Left cardiac atrium (tissue), 4 donors: ENCODE measurements around the gene NABP1. TPM values are rescaled to one million over a fixed set of nuclear protein-coding genes. Genes with fewer than 3 reads are reported as not detected.

ENCODE experiments used
- ATAC-seq, 2 donors: fragments of 200-7000 bp; cut with Tn5 transposase; one replicate each; pipeline ENCODE4 v1.9.1; 2020; ENCODE audit warnings: mild to moderate bottlenecking in 2 of 2, moderate library complexity in 2 of 2
- DNase-seq: peaks from one replicate; pipeline ENCODE4 v3.0.0-alpha.2; 2020
- intact Hi-C, 2 donors: fragments of 100-400 bp; cut with DNase I; formaldehyde crosslinking; loops; one replicate each; pipeline versions ENCODE4 v1.14.1 to v1.15.1; 2022 to 2023
- total RNA-seq, 2 donors: library from RNA; stranded (reverse); fragmentation: NEBNext Ultra II Directional; extraction: Animal tissue kit (Norgen Biotek cat#: 25700); gene quantifications; one replicate each; pipeline ENCODE4 v1.2.1, GENCODE V29; 2021
- donor health status: DM: no; HTN: yes; CAD: no.
- donor health status: DM: no; HTN: yes; CAD: no; lungs with severe emphysema.
- donor health status: DM: yes; HTN: yes; CAD: no.
- donor health status: Dilated cardiomyopathy.

The NABP1 gene
- total RNA-seq, 2 donors from 2014 or later, result 16.2 to 19.8 TPM

DNA sequence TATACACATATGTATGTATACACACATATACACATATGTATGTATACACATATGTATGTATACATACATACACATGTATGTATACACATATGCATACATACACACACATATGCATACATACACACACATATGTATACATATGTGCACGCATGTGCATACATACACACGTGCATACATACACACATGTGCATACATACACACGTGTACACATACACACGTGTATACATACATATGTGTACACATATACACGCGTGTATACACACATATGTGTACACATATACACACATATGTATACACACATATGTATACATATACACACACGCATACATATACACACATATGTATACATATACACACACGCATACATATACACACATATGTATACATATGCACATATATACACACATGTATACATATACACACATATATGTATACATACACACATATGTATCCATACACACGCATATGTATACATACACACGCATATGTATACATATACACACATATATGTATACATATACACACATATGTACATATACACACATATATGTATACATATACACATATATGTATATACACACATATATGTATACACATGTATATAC lies 21.5 kb downstream of the NABP1 start:
- ATAC-seq (no peak), DNase-seq (no peak)
- intact Hi-C loops, result no loop called here

DNA sequence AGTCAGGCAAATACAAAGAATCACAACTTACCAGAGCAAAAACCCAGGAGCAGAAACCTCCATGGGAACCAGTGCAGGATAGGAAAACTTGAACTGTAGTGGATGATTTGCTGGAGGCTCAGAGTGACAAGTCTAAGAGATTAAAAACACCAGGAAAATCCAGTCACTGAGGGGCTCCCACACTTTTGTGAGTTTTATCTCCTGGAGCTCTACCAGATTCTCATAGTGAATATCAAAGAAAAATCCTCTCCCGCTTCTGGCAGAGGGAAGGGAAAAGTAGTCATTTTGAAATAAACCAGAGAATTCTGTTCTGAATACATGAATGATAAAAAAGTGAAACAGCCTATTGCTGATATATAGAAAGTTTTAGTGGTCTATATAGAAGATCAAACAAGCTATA lies 23.1 kb downstream of the NABP1 start:
- intact Hi-C loops, result no loop called here
- peak in 1 of 2 donors; percentile 10 for ATAC-seq
- DNase-seq, result no peak

- intact Hi-C loops, result no loop called here
- ATAC-seq, result no peak
- no peak for DNase-seq
Observed at GRCh38 chr2:191701696-191702095, 23.8 kb downstream of the NABP1 start.

- DNase-seq, result no peak
- intact Hi-C loops, result no loop called here
- ATAC-seq, result no peak
Observed at GRCh38 chr2:191703079-191703725, 25.3 kb downstream of the NABP1 start.

- ATAC-seq, result no peak
- intact Hi-C loops, result no loop called here
- no peak for DNase-seq
Observed at GRCh38 chr2:191705084-191705483, 27.1 kb downstream of the NABP1 start.

GRCh38 chr2:191705701-191706100 lies 27.8 kb downstream of the NABP1 start:
- ATAC-seq, result no peak
- intact Hi-C loops, result no loop called here
- no peak for DNase-seq

GRCh38 chr2:191706791-191707190 lies 28.9 kb downstream of the NABP1 start:
- DNase-seq (no peak), ATAC-seq (no peak)
- intact Hi-C loops, result no loop called here

DNA sequence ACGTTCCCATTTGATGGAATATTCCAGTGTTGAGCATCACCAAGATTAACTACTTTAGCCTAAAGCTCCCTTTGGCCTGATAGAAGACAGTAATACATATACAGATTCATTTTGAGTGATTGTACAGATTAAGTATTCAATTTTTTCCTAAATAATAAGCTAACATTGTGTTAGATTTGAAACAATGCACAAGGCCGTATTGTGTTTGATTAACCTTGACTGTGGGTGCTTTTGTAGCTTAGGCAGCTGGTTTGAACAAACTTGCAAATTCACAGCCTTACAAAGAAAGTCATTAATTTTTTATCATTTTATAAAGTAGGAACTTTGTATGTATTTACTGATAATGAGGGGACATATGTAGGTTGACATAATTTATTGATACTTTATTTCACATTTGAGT lies 29.6 kb downstream of the NABP1 start:
- intact Hi-C loops, result no loop called here
- no peak for DNase-seq
- no peak for ATAC-seq

GRCh38 chr2:191710411-191710900 lies 32.5 kb downstream of the NABP1 start:
- intact Hi-C loops, result no loop called here
- ATAC-seq (no peak), DNase-seq (no peak)

DNA sequence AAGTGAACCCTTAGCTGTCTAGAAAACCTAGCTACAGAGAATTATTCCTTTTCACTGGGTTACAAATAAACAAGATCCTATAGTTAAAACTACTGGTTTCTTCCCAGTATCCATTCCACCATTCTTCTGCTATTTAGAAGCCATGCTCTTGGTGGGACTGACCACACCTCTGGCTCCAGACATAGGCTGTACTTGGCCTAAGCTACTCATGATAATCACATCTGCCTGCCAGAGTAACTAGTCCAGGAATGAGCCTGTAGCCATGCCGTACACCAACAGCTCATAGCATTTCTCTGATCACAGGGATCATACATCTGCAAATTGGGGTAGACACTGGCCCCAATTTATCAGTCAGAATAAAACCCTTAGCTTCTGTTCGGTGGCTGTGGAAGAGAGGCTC lies 33.7 kb downstream of the NABP1 start:
- ATAC-seq, result no peak
- no peak for DNase-seq
- intact Hi-C loops, result no loop called here

GRCh38 chr2:191713837-191714236 lies 35.9 kb downstream of the NABP1 start:
- no peak for ATAC-seq
- intact Hi-C loops, result no loop called here
- no peak for DNase-seq

DNA sequence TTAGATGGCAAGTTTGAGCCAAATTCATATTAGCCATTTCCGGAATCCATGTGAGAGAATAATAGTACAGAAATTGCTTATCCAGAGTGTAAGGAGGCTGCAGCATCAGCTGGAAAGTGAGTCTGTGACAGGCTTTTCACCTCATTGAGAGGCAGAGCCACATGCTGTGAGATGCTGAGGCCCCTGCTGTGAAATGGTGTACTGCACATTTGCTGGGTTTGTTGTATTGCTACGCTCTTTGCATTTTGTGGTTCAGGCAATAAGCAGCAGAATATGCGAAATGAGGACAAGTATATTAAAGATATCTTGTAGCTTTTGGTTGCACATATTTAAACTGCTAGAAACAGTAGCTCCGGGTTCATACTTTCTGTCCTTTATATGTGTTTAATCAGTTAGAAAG lies 37.0 kb downstream of the NABP1 start:
- intact Hi-C loops, result no loop called here
- DNase-seq, result no peak
- no peak for ATAC-seq

DNA sequence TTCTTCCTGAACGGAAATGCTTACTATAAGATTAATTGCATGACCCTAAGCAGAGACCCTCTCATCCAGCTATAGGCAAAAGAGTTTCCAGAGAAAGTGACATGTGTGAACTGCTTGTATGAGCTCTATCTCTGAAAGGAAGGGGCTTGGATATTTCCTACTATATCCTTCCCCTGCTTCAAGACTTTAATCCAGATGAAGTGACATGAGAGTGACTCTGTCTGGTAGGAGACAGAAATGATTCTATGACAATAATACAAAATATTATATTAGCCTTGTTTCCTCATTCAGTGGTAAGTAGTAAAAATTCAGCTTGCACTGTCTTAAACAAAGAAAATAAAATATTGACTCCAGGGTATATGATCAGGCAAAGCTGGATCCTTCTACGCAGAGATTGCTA lies 37.5 kb downstream of the NABP1 start:
- intact Hi-C loops, result no loop called here
- ATAC-seq (no peak), DNase-seq (no peak)

DNA sequence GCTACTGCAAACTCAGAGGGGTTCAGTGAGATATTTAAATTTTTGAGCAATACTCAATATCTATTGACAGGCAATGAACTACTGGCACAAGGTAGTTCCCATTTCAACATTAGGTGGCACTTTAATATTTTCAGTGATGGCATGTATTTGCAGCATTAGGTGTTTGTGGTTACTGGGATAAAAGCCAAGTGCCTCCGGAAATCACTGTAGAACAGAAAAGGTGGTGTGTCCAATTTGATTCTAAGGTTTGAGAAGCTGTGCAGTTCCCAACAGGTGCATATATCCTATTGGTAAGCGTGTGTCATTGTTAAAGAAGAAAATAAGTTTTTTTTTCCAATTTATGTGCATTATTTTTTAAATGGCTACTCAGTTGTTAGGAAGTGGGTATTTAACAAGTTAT lies 41.3 kb downstream of the NABP1 start:
- intact Hi-C loops, result no loop called here
- no peak for ATAC-seq
- DNase-seq, result no peak

- no peak for ATAC-seq
- intact Hi-C loops, result no loop called here
Observed at GRCh38 chr2:191719938-191720337, 42.0 kb downstream of the NABP1 start.

DNA sequence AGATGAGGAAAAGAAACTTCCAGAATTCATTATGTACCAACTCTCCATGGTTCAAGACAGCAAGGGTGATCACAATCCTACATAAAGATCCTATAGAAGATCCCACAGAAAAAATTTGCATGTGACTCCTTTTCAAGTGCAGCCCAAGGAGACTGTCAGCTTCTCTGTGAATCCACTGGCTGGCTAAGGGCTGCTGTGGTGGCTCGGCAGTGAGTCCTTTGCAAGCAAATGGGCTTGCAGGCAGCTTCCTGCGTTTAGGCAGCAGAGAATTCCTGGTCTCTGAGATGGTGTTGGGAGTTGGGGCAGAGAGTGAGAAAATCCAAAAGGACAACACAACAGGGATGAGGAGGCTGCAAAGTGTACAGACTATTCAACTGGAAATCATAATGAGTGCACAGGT lies 43.4 kb downstream of the NABP1 start:
- intact Hi-C loops, result no loop called here

More at GRCh38 chr2:191719938-191720337, 42.0 kb downstream of the NABP1 start:
- no peak for DNase-seq

DNA sequence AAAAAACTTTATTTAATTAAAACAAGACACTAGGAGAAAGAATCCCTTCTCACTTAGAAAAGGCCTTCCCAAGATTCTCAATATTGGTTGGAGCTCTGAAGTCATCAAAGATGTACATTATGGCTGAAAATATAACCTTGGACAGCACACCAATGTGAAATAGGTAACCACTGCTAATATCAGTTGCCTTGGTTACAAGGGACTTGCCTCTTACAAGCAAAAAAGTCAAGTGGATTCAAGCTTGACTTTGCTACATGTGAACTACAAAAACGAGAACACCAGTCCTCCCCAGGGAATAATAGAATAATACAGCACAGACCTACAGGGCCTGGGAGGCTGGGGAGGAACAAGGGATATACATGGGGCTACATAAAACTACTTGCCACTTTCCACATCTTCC lies 46.1 kb downstream of the NABP1 start:
- no peak for ATAC-seq
- DNase-seq, result no peak
- intact Hi-C loops, result no loop called here

More for the DNA sequence above, 43.4 kb downstream of the NABP1 start:
- no peak for DNase-seq
- no peak for ATAC-seq

GRCh38 chr2:191728750-191729624 lies 51.1 kb downstream of the NABP1 start:
- no peak for ATAC-seq
- no peak for DNase-seq
- intact Hi-C loops, result no loop called here

DNA sequence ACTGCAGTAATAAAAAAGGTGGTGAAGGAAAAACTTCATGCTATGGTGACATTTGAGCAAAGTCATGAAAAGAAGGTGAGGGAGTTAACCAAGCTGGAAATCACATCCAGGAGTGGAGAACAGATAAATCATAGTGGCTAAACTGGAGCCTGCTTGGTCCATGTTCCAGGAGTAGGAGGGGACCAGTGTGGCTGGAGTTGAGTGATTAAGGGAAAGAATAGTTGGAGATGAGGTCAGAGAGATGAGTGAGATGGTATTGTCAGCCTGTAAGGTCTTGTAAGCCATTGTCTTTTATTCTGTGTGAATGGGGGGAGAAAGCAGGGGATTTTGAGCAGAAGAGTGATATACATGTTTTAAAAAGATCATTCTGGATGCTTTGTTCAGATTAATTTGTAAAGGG lies 52.3 kb downstream of the NABP1 start:
- DNase-seq (no peak), ATAC-seq (no peak)
- intact Hi-C loops, result no loop called here
